DMS 273 (cell line): ENCODE measurements around the gene USP17L29.
"Not testable (repeated sequence)": the region's sequence is repeated elsewhere in the genome, so short reads cannot be mapped to it uniquely, and the experiment has no call there.

ENCODE experiments used
- DNase-seq: peaks from one replicate; lab custom pipeline; 2025; ENCODE audit not compliant: unreplicated experiment; lab: John Stamatoyannopoulos, UW

Gene USP17L29, protein sequence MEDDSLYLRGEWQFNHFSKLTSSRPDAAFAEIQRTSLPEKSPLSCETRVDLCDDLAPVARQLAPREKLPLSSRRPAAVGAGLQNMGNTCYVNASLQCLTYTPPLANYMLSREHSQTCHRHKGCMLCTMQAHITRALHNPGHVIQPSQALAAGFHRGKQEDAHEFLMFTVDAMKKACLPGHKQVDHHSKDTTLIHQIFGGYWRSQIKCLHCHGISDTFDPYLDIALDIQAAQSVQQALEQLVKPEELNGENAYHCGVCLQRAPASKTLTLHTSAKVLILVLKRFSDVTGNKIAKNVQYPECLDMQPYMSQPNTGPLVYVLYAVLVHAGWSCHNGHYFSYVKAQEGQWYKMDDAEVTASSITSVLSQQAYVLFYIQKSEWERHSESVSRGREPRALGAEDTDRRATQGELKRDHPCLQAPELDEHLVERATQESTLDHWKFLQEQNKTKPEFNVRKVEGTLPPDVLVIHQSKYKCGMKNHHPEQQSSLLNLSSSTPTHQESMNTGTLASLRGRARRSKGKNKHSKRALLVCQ

GRCh38 chr4:9353338-9353737, at the start of gene USP17L29:
USP17L29 (plus strand) TSS chr4:9353638; CDS start chr4:9353638, 0 bp downstream.
- not testable (repeated sequence) for DNase-seq

DNA sequence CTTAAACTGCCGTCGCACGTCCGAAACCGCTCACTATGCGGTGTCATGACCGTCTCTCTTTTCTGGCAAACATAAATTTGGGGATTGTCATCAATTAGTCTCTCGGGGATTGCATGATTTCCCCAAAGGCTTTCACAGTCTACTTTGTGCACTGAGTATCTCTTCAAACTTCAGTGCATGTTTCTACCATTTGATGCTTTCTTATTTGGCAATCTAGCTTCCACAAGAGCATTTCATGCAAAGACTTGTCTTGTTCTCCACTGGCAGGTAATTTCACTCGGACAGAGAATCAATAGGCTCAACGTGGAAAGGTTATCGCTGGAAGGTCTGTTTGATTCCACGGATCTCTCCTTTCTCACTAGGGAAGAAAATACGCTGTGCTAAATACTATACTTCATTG, 29.2 kb upstream of the USP17L29 start:
- not testable (repeated sequence) for DNase-seq

DNA sequence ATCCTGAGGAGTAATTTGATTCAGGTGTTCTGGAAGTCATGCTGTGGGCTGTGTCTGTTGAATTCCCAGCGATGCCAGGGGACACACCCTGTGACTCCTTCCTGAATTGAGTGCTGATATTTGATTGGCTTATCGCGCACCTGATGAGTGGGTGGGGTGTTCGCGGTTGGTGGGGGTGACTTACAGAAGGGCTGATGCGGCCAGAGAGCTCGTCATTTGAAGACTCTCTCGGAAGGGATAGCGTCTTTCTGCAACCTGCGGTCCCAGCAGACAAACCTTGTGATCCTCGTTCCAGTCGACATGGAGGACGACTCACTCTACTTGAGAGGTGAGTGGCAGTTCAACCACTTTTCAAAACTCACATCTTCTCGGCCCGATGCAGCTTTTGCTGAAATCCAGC, 28.6 kb upstream of the USP17L29 start, which contains the start of gene USP17L24:
Gene USP17L24 (plus strand): TSS at position 301 of the 400 bp plus-strand sequence. CDS start 0 bp downstream, at position 301.
- DNase-seq = not testable (repeated sequence)

GRCh38 chr4:9329611-9330010, 23.8 kb upstream of the USP17L29 start, which contains the start of gene USP17L25:
USP17L25 (plus strand) TSS chr4:9329911; CDS start chr4:9329911, 0 bp downstream.
- not testable (repeated sequence) for DNase-seq

GRCh38 chr4:9334358-9334757, 19.1 kb upstream of the USP17L29 start, which contains the start of gene USP17L26:
USP17L26 (plus strand) TSS chr4:9334658; CDS start chr4:9334658, 0 bp downstream.
- not testable (repeated sequence) for DNase-seq

- DNase-seq = not testable (repeated sequence)
These were observed 14.3 kb upstream of the USP17L29 start, which contains the start of gene USP17L5 for GRCh38 chr4:9339103-9339502. USP17L5 (plus strand) TSS chr4:9339403; CDS start chr4:9339403, 0 bp downstream.

GRCh38 chr4:9343848-9344247, 9.6 kb upstream of the USP17L29 start, which contains the start of gene USP17L27:
USP17L27 (plus strand) TSS chr4:9344148; CDS start chr4:9344148, 0 bp downstream.
- not testable (repeated sequence) for DNase-seq

DNA sequence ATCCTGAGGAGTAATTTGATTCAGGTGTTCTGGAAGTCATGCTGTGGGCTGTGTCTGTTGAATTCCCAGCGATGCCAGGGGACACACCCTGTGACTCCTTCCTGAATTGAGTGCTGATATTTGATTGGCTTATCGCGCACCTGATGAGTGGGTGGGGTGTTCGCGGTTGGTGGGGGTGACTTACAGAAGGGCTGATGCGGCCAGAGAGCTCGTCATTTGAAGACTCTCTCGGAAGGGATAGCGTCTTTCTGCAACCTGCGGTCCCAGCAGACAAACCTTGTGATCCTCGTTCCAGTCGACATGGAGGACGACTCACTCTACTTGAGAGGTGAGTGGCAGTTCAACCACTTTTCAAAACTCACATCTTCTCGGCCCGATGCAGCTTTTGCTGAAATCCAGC, 4.8 kb upstream of the USP17L29 start, which contains the start of gene USP17L28:
Gene USP17L28 (plus strand): TSS at position 301 of the 400 bp plus-strand sequence. CDS start 0 bp downstream, at position 301.
- DNase-seq = not testable (repeated sequence)

DNA sequence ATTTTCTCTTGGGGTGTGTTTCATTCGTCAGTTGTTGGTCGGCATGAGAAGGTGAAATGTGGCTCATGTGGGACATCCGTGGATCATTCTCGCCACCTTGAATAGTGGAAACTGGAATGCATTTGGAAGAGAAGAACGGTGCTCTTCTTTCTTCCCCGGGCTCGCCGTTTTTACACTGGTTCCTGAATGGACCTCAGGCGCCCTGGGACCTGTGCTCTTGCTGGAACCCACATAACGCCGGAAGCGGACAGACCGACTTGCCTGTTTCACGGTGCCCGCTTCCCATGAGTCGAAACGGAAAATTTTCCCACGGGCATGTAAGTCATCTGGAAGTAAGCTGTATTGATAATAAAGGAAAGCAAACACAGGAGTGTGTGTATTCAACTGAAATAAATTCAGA, 2.6 kb upstream of the USP17L29 start:
- not testable (repeated sequence) for DNase-seq

DNA sequence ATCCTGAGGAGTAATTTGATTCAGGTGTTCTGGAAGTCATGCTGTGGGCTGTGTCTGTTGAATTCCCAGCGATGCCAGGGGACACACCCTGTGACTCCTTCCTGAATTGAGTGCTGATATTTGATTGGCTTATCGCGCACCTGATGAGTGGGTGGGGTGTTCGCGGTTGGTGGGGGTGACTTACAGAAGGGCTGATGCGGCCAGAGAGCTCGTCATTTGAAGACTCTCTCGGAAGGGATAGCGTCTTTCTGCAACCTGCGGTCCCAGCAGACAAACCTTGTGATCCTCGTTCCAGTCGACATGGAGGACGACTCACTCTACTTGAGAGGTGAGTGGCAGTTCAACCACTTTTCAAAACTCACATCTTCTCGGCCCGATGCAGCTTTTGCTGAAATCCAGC, 9.4 kb downstream of the USP17L29 start, which contains the start of gene USP17L30:
Gene USP17L30 (plus strand): TSS at position 301 of the 400 bp plus-strand sequence. CDS start 0 bp downstream, at position 301.
- not testable (repeated sequence) for DNase-seq

DNA sequence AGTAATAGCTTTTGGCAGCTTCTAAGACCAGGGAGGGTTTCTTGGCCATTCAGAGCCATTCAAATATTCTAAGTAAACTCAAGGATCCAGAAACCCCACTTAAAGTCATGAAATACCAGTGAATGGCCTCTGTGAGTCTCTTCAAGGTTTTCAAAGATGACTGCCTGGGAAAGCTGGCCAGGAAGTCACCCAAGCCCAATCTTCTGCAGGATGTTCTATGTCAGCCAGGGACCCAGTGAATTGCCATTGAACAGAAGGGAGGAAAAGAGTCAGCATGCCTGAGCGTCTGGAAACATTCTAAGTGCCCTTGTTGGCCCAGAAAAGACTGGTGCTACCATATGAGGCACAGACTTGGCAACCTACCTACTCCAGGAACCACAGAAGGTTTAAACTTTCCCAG, 26.4 kb downstream of the USP17L29 start:
- DNase-seq = not testable (repeated sequence)

DNA sequence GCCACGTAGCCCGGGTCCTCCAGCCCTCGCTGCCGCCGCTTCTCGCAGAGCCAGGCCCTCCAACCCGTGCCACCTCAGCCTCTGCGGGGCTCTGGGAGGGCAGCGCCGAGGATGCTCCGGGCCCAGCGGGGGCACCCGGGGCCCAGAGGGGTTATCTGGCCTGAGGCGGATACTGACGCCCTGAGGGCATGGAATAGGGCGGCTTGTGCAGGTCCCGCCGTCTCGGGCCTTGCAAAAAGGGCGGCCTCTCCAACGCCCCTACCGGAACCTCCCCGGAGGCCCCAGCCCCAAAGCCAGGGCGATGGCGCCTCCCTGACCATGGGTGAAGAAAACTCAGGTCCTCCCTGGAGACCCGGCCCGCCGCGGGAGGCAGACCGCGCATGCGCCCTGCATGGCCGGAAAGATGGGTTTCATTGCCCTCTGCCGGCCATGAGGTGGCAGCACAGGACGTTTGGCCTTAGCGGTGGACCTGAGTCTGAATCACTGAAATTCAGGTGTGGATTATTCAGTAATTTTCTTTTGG, 27.6 kb downstream of the USP17L29 start:
- DNase-seq = not testable (repeated sequence)

- no peak for DNase-seq
These were observed 30.7 kb downstream of the USP17L29 start for GRCh38 chr4:9384126-9384525.

DNA sequence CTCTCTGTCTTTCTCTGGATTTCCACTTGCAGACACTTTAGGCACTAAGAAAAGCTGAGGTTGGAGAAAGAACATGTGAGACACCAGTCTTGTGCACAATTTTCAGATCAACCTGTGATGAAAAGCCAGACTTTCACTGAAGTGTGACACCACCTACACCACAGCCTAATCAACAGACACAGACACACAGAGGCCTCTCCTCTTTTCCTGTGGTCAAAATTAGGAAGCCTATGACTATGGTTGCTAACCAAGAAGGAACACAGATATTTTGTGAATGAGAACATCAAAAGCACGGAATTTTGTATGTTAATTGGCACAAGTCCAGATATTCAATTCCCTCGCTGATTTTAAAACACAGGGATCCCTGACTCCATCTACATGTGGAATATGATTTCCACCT, 35.6 kb downstream of the USP17L29 start:
- not testable (repeated sequence) for DNase-seq
